Measurements from ENCODE around the gene ZSCAN9. TPM values are rescaled to one million over a fixed set of nuclear protein-coding genes. Genes with fewer than 3 reads are reported as not detected.

ZSCAN9 gene
- total RNA-seq, 2 experiments from 2014 or later: 2.5 to 3.0 TPM

DNA sequence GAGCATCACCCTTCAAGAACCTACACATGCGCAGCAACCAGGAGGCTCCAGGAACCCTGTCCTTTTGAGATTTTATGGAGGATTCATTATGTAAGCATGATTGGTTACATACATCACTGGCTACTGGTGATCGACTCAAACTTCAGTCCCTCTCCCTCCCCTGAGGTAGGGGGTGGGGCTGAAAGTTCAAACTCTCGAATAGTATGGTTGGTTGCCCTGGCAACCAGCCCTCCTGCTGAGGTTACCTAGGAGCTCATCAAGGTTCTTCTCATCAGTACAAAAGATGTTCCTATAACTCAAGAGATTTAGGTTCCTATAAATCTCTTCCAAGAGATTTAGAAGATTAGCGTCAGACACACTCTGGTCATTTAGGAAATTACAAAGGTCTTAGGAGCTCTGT, 21.9 kb upstream of the ZSCAN9 start:
- peaks cover 6% of the 10 kb centered on the region for H3K36me3 Mint-ChIP-seq (ENCODE audit: low read depth)

DNA sequence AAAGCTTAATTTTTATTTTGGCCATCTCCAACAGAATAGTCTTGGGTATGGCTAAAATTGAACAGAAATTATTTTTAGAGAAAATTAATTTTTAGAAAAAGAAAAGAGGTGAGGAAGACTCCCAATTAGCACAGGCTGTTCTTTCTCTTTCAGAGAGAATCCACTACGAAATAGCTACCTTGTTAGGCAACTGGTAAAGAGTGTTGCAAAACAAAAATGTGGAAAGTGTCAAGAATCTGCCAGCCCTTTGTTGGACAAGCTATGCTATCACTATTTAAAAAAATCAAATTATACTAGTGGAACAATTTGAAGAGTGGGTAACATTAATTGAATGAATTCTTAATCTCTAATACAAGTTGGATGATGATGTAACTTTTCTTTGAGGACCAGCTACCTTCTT, 19.2 kb upstream of the ZSCAN9 start:
- POLR2A ChIA-PET: interaction anchor here (1.3 kb wide), 1 partner anchor 12 kb away, joined by 3 read pairs; no protein-coding TSS in a partner anchor
- Mint-ChIP-seq H3K36me3 (ENCODE audit: low read depth) (peaks cover 6% of the 10 kb centered on the region), H3K9me3 (peaks cover 7% of the 10 kb centered on the region), H3K27me3 (peaks cover 60% of the 10 kb centered on the region), H3K4me3 (no peak overlapping the region), H3K27ac (no peak overlapping the region), H3K4me1 (ENCODE audit: low read depth) (peaks cover 12% of the 10 kb centered on the region)
- DNase-seq (no peak), ATAC-seq (no peak)
- intact Hi-C loops (cut with micrococcal nuclease): loop anchor here (5.0 kb wide), 1 partner anchor 59 kb away; no protein-coding TSS in a partner anchor
- CTCF ChIA-PET: interaction anchor here (0.9 kb wide), 1 partner anchor 149 kb away, joined by 3 read pairs; no protein-coding TSS in a partner anchor
- TF ChIP-seq, protein P1, sequence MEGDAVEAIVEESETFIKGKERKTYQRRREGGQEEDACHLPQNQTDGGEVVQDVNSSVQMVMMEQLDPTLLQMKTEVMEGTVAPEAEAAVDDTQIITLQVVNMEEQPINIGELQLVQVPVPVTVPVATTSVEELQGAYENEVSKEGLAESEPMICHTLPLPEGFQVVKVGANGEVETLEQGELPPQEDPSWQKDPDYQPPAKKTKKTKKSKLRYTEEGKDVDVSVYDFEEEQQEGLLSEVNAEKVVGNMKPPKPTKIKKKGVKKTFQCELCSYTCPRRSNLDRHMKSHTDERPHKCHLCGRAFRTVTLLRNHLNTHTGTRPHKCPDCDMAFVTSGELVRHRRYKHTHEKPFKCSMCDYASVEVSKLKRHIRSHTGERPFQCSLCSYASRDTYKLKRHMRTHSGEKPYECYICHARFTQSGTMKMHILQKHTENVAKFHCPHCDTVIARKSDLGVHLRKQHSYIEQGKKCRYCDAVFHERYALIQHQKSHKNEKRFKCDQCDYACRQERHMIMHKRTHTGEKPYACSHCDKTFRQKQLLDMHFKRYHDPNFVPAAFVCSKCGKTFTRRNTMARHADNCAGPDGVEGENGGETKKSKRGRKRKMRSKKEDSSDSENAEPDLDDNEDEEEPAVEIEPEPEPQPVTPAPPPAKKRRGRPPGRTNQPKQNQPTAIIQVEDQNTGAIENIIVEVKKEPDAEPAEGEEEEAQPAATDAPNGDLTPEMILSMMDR (IDR thresholded peaks at IDR 0.05): no peak

More for the DNA sequence above, 21.9 kb upstream of the ZSCAN9 start:
- POLR2A ChIA-PET: no interaction called here
- Mint-ChIP-seq H3K4me1 (ENCODE audit: low read depth) (peaks cover 12% of the 10 kb centered on the region), H3K27ac (no peak overlapping the region), H3K27me3 (peaks cover 63% of the 10 kb centered on the region), H3K9me3 (peaks cover 12% of the 10 kb centered on the region), H3K4me3 (no peak overlapping the region)
- CTCF ChIA-PET: interaction anchor here (1.0 kb wide), 1 partner anchor 31 kb away, joined by 3 read pairs; no protein-coding TSS in a partner anchor
- DNase-seq (no peak), ATAC-seq (no peak)
- intact Hi-C loops (cut with micrococcal nuclease): no loop called here
- TF ChIP-seq, protein P1 (IDR thresholded peaks at IDR 0.05): no peak

DNA sequence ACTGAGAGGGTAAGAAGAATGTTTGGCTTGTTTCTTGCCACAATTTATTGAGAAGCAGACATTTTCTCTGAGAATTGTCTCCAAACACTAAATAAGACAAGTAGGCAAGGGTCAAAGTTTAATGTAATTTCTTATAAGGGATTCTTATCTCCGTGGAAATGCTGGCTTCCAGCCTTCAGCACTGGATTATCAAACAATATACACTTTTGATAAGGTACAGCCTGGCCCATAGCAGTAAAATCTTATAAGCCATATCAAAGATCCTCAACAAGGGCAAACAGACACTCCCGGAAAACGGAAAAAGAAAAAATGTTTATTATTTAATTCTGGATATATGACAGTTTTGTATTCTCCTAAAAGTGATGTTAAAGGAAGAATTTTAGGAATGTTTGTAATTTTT, 18.5 kb upstream of the ZSCAN9 start:
- H3K9me3 Mint-ChIP-seq: peaks cover 7% of the 10 kb centered on the region

DNA sequence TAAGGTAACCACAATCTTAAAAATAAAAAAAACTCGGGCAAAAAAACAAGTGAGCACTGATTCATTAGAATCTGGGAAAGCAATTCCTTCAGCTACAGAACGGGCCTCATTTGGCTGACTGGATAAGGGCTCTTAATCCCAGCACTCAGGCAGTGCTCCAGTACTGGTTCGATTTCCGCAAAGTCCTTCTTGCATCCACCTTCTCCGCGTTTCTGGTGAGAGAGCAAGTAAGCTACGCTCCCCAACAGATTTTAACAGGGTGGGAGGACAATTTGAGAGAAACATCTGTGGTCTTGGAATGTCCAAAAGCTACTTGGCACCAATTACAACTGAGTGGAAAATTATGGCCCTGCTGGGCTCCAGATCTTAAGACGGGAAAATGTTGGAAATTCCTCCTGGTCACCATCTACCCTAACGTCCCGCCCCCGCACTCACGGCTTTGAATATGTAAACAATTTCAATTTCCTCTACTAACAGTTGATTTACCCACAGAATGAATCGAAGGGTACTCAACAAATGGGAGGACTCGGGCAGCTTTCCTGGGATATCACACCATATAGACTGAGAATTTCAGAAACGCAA, 18.1 kb upstream of the ZSCAN9 start:
- TF ChIP-seq, protein P1 (IDR thresholded peaks at IDR 0.05): no peak
- POLR2A ChIA-PET: interaction anchor here (1.3 kb wide), 1 partner anchor 11 kb away, joined by 3 read pairs; no protein-coding TSS in a partner anchor
- H3K36me3 Mint-ChIP-seq (ENCODE audit: low read depth): peaks cover 6% of the 10 kb centered on the region

More for the DNA sequence above, 18.5 kb upstream of the ZSCAN9 start:
- intact Hi-C loops (cut with micrococcal nuclease): loop anchor here (5.0 kb wide), 1 partner anchor 59 kb away; no protein-coding TSS in a partner anchor
- peaks cover 13% of the 10 kb centered on the region for H3K4me1 Mint-ChIP-seq (ENCODE audit: low read depth)
- peaks cover 61% of the 10 kb centered on the region for H3K27me3 Mint-ChIP-seq
- no peak for DNase-seq
- ChIA-PET CTCF (interaction anchor here (0.9 kb wide), 1 partner anchor 149 kb away, joined by 3 read pairs; no protein-coding TSS in a partner anchor), POLR2A (interaction anchor here (1.3 kb wide), 1 partner anchor 12 kb away, joined by 3 read pairs; no protein-coding TSS in a partner anchor)
- H3K36me3 Mint-ChIP-seq (ENCODE audit: low read depth): peaks cover 6% of the 10 kb centered on the region
- ATAC-seq: no peak
- no peak overlapping the region for H3K27ac Mint-ChIP-seq
- TF ChIP-seq, protein P1 (IDR thresholded peaks at IDR 0.05): no peak
- H3K4me3 Mint-ChIP-seq: no peak overlapping the region

More for the DNA sequence above, 18.1 kb upstream of the ZSCAN9 start:
- peak; percentile 24 for DNase-seq
- intact Hi-C loops (cut with micrococcal nuclease): loop anchor here (5.0 kb wide), 1 partner anchor 60 kb away; no protein-coding TSS in a partner anchor
- Mint-ChIP-seq H3K4me3 (peak overlapping the region; percentile 76), H3K27me3 (peaks cover 64% of the 10 kb centered on the region), H3K4me1 (ENCODE audit: low read depth) (peaks cover 17% of the 10 kb centered on the region), H3K27ac (no peak overlapping the region), H3K9me3 (peaks cover 7% of the 10 kb centered on the region)
- no peak for ATAC-seq
- CTCF ChIA-PET: no interaction called here

All from activated CD8-positive, alpha-beta T cell treated with anti-CD3 and anti-CD28 coated beads for 36 hours (primary cell).